ENCODE measurements around the gene KCNE4. TPM values are rescaled to one million over a fixed set of nuclear protein-coding genes. Genes with fewer than 3 reads are reported as not detected.

KCNE4 gene
- polyA plus RNA-seq, 1 donor from 2014 or later, result not detected

DNA sequence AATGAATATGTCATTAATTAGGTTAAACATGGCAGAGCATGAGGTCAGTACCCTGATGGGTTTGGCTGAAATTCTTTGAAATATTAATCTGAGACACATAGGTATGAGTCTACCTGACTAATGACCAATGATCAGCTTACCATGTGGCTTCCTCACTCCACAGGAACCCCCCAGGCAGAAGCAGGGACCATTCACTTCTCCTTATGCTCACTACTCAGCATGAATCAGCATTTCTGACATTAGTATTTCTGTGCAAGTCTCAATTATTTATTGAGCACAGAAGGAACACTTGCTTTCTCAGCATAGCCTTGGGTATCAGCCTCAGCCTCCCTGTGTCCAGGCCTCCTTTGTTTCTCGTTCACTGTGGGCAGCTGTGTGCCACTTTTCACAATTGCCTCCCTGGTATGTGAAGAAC, 9.3 kb upstream of the KCNE4 start:
- H3K4me2 ChIP-seq (ENCODE audit: low read length), result no peak overlapping the region
- H3K27ac ChIP-seq (ENCODE audit: low read length), result no peak overlapping the region
- no peak overlapping the region for H3K9ac ChIP-seq (ENCODE audit: low read length)
- no peak overlapping the region for H2AFZ ChIP-seq (ENCODE audit: low read depth, low read length)
- H4K20me1 ChIP-seq (ENCODE audit: insufficient read depth), result no peaks in the 10 kb centered on the region
- no peak overlapping the region for H3K4me3 ChIP-seq (ENCODE audit: low read length)
- no peaks in the 10 kb centered on the region for H3K27me3 ChIP-seq (ENCODE audit: insufficient read depth, low read depth, low read length)
- H3F3A ChIP-seq (ENCODE audit: insufficient read depth, low read length, poor library complexity, severe bottlenecking), result no peaks in the 10 kb centered on the region
- no peaks in the 10 kb centered on the region for H3K36me3 ChIP-seq (ENCODE audit: insufficient read depth, low read length)
- TF ChIP-seq EZH2 (IDR thresholded peaks at IDR 0.05; ENCODE audit: borderline replicate concordance, insufficient read depth, low read length, poor library complexity, severe bottlenecking), result no peak
- no peak for TF ChIP-seq SMC3 (conservative IDR thresholded peaks at IDR 0.05; ENCODE audit: poor library complexity)
- TF ChIP-seq EP300 (conservative IDR thresholded peaks at IDR 0.05; ENCODE audit: poor library complexity, severe bottlenecking), result no peak
- TF ChIP-seq, protein P1, sequence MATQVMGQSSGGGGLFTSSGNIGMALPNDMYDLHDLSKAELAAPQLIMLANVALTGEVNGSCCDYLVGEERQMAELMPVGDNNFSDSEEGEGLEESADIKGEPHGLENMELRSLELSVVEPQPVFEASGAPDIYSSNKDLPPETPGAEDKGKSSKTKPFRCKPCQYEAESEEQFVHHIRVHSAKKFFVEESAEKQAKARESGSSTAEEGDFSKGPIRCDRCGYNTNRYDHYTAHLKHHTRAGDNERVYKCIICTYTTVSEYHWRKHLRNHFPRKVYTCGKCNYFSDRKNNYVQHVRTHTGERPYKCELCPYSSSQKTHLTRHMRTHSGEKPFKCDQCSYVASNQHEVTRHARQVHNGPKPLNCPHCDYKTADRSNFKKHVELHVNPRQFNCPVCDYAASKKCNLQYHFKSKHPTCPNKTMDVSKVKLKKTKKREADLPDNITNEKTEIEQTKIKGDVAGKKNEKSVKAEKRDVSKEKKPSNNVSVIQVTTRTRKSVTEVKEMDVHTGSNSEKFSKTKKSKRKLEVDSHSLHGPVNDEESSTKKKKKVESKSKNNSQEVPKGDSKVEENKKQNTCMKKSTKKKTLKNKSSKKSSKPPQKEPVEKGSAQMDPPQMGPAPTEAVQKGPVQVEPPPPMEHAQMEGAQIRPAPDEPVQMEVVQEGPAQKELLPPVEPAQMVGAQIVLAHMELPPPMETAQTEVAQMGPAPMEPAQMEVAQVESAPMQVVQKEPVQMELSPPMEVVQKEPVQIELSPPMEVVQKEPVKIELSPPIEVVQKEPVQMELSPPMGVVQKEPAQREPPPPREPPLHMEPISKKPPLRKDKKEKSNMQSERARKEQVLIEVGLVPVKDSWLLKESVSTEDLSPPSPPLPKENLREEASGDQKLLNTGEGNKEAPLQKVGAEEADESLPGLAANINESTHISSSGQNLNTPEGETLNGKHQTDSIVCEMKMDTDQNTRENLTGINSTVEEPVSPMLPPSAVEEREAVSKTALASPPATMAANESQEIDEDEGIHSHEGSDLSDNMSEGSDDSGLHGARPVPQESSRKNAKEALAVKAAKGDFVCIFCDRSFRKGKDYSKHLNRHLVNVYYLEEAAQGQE (IDR thresholded peaks at IDR 0.05; ENCODE audit: borderline replicate concordance), result no peak
- no peak for TF ChIP-seq MXI1 (conservative IDR thresholded peaks at IDR 0.05; ENCODE audit: poor library complexity, severe bottlenecking)
- no peak for TF ChIP-seq TAF1 (IDR thresholded peaks at IDR 0.05; ENCODE audit: low read depth)
- no peak for TF ChIP-seq RAD21 (conservative IDR thresholded peaks at IDR 0.05)
- TF ChIP-seq POLR2AphosphoS5 (IDR thresholded peaks at IDR 0.05), result no peak
- TF ChIP-seq, protein P2, sequence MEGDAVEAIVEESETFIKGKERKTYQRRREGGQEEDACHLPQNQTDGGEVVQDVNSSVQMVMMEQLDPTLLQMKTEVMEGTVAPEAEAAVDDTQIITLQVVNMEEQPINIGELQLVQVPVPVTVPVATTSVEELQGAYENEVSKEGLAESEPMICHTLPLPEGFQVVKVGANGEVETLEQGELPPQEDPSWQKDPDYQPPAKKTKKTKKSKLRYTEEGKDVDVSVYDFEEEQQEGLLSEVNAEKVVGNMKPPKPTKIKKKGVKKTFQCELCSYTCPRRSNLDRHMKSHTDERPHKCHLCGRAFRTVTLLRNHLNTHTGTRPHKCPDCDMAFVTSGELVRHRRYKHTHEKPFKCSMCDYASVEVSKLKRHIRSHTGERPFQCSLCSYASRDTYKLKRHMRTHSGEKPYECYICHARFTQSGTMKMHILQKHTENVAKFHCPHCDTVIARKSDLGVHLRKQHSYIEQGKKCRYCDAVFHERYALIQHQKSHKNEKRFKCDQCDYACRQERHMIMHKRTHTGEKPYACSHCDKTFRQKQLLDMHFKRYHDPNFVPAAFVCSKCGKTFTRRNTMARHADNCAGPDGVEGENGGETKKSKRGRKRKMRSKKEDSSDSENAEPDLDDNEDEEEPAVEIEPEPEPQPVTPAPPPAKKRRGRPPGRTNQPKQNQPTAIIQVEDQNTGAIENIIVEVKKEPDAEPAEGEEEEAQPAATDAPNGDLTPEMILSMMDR (IDR thresholded peaks at IDR 0.05; ENCODE audit: poor library complexity, severe bottlenecking), result no peak
- no peaks in the 10 kb centered on the region for H3K9me2 ChIP-seq (ENCODE audit: insufficient read depth, low read length)
- H3K79me2 ChIP-seq (replicated peaks; ENCODE audit: insufficient read depth, low read length), result no peaks in the 10 kb centered on the region
- H3K9me3 ChIP-seq (ENCODE audit: low read length), result no peaks in the 10 kb centered on the region

DNA sequence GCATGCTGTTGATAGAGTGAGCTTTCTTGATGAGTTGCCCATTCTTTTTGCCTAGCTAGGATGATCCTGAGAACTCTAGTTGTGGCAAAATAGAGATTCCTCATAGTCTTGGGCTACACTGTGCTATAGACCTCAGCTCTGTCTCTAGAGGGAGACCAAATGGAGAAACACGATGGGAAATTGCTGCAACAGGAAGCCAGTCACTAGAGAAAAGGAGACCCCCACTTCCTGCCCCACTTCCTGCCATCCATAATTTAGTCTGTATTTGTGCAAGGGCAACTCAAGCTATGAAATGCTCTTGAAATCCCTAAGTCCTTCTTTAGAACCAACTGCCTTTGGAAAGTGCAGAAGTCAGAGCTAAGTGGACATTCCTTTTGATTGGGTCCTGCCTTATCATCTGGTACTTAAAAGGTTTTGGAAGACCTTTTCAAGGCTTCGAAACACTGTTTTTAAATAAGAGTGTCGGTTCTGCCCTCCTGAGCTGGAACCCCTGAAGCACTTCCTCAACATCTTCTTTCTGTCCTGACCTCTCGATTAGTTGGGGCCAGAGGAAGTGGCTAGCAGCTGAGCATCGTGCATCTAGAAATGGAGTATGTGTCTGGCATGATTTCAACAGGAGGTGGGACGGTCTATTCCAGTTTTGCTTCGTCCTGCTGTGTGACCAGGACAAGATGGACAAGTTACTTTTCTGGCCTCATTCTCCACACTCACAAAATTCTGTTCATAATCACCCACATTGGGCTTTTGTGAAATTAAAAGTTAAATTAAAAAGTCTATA, 8.6 kb upstream of the KCNE4 start:
- Histone ChIP-seq H3F3A (ENCODE audit: insufficient read depth, low read length, poor library complexity, severe bottlenecking) (no peaks in the 10 kb centered on the region), H3K4me3 (ENCODE audit: low read length) (no peak overlapping the region), H3K27ac (ENCODE audit: low read length) (no peak overlapping the region), H3K9ac (ENCODE audit: low read length) (no peak overlapping the region), H3K4me2 (ENCODE audit: low read length) (no peak overlapping the region), H3K9me3 (ENCODE audit: low read length) (no peaks in the 10 kb centered on the region), H2AFZ (ENCODE audit: low read depth, low read length) (no peak overlapping the region), H3K79me2 (replicated peaks; ENCODE audit: insufficient read depth, low read length) (no peaks in the 10 kb centered on the region), H3K36me3 (ENCODE audit: insufficient read depth, low read length) (no peaks in the 10 kb centered on the region), H4K20me1 (ENCODE audit: insufficient read depth) (no peaks in the 10 kb centered on the region), H3K9me2 (ENCODE audit: insufficient read depth, low read length) (no peaks in the 10 kb centered on the region), H3K27me3 (ENCODE audit: insufficient read depth, low read depth, low read length) (no peaks in the 10 kb centered on the region)
- TF ChIP-seq SMC3 (conservative IDR thresholded peaks at IDR 0.05; ENCODE audit: poor library complexity) (no peak), RAD21 (conservative IDR thresholded peaks at IDR 0.05) (no peak), MXI1 (conservative IDR thresholded peaks at IDR 0.05; ENCODE audit: poor library complexity, severe bottlenecking) (no peak), POLR2AphosphoS5 (IDR thresholded peaks at IDR 0.05) (no peak), EZH2 (IDR thresholded peaks at IDR 0.05; ENCODE audit: borderline replicate concordance, insufficient read depth, low read length, poor library complexity, severe bottlenecking) (no peak)
- TF ChIP-seq, protein P1 (IDR thresholded peaks at IDR 0.05; ENCODE audit: borderline replicate concordance), result no peak
- TF ChIP-seq, protein P2 (IDR thresholded peaks at IDR 0.05; ENCODE audit: poor library complexity, severe bottlenecking), result no peak
